ENCODE results near the gene PTGFRN.
"Not testable (repeated sequence)": the region's sequence is repeated elsewhere in the genome, so short reads cannot be mapped to it uniquely, and the experiment has no call there.

The PTGFRN gene

DNA sequence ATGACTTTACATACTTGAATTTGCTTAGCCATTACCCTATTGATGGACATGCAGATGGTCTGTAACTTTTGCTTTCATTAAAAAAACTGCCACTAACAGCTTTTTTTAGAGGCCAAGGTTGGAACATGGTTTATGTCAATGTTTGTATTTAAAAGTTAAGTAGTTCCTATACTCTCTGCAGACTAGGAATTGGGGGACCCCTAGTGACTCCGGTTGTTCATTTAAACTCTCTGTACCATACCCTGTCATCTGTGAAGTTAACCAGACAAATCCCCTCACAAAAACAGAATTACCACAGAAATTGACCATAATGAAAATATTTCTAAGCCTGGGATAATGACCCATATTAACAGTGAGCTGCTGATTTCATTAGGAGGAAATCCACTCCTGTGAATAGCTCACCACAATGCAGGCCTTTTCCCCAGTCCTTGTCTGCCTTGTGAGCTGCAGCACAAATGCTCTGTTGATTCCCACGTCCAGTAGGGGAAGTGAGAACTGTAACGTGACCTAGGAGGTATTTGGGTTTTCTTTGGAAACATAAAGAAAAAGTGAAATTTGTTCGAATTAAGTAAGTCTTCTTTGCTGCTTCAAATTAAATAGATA lies 61.6 kb downstream of the PTGFRN start:
- Mint-ChIP-seq H3K27ac (no peak overlapping the region), H3K36me3 (peaks cover 2% of the 10 kb centered on the region), H3K27me3 (peaks cover 17% of the 10 kb centered on the region), H3K4me1 (no peaks in the 10 kb centered on the region), H3K4me3 (no peak overlapping the region), H3K9me3 (peaks cover 2% of the 10 kb centered on the region)
- DNase-seq (ENCODE audit: low spot score in 2 of 2): no peak
- ATAC-seq (ENCODE audit: low read depth): no peak

DNA sequence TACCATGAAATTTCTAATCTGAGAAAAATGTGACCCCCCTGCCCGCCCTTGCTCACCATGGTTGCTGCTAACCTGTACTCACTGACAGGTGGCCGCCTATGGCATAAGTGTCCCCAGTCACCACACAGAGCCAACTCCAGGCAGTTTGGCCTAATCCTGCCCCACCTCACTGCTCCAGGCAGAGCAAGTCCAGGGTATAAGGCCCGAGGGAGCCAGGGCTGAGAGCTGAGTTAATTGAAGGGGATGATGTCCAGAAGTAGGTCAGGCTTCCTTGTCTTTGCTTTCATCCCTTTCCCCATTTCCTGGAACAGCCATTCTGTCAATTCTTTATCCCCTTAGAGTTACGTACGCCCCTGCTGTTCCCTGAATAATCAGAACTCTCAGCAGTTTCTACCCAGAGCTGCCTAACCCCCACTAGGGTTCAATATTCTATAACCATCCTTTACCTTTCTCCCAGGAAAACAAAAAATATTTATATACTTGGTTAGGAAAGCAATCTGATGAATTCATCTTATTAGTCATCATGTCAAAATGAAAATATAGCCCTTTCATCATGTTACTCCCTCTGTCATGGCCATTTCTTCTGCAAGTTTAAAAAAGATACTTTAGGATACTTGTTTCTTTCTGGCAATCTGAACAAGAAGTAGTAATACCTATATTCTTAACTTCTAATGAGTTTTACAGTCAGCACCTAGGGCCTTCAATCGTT lies 62.4 kb downstream of the PTGFRN start:
- ATAC-seq (ENCODE audit: low read depth) (no peak), DNase-seq (ENCODE audit: low spot score in 2 of 2) (no peak)
- Mint-ChIP-seq H3K9me3 (peaks cover 2% of the 10 kb centered on the region), H3K4me3 (no peak overlapping the region), H3K27ac (no peak overlapping the region), H3K4me1 (no peaks in the 10 kb centered on the region), H3K27me3 (peaks cover 18% of the 10 kb centered on the region), H3K36me3 (peaks cover 2% of the 10 kb centered on the region)

DNA sequence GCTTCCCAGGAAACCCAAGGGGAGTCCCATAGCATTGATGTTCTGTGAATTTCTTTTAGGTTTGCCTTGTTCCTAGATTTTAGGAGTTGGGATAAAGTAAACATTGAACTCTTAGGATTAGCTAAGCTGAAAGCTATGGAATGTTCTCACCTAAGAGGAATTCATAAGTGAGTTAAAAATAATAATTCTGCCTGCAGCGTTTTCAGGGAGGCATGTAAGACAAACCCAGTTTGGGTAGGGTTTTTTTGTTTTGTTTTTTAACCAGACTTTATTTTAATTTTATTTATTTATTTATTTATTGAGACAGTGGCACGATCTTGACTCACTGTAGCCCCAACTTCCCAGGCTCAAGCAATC lies 62.9 kb downstream of the PTGFRN start:
- ATAC-seq (ENCODE audit: low read depth) (no peak), DNase-seq (ENCODE audit: low spot score in 2 of 2) (no peak)
- H3K4me3 Mint-ChIP-seq: no peak overlapping the region
- no peak overlapping the region for H3K27ac Mint-ChIP-seq
- peaks cover 2% of the 10 kb centered on the region for H3K36me3 Mint-ChIP-seq
- H3K4me1 Mint-ChIP-seq: no peaks in the 10 kb centered on the region
- peaks cover 2% of the 10 kb centered on the region for H3K9me3 Mint-ChIP-seq
- peaks cover 21% of the 10 kb centered on the region for H3K27me3 Mint-ChIP-seq

DNA sequence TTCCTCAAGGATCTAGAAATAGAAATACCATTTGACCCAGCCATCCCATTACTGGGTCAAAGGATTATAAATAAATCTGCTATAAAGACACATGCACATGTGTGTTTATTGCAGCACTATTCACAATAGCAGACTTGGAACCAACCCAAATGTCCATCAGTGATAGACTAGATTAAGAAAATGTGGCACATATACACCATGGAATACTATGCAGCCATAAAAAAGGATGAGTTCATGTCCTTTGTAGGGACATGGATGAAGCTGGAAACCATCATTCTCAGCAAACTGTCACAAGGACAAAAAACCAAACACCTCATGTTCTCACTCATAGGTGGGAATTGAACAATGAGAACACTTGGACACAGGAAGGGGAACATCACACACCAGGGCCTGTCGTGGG lies 70.6 kb downstream of the PTGFRN start:
- not testable (repeated sequence) for DNase-seq (ENCODE audit: low spot score in 2 of 2); H3K36me3 Mint-ChIP-seq; ATAC-seq (ENCODE audit: low read depth); H3K9me3 Mint-ChIP-seq; H3K4me1 Mint-ChIP-seq; H3K4me3 Mint-ChIP-seq; H3K27ac Mint-ChIP-seq
- H3K27me3 Mint-ChIP-seq: peaks cover 12% of the 10 kb centered on the region

DNA sequence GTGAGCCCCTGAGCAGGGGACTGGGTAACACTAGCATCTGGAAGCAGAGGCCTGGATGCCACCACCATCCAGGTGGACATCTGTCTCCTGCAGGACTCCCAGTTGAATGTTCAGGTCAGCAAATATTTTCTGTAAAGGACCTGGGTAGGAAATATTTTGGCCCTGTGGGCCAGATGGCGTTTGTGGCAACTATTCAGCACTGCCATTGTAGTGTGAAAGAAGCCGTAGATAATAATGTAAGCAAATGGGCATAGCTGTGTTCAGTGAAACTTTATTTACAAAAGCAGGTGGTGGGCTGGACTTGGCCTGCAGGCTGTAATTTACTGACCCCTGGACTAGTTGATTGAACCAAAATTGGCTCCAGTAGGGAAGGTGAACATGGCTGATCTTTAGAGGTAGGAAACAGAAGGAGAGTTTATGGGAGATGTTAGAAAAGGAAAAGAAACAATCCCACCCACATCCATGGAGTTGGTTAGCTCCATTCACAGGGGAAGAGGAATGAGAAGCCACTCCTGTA lies 71.9 kb downstream of the PTGFRN start:
- DNase-seq (ENCODE audit: low spot score in 2 of 2) (no peak), ATAC-seq (ENCODE audit: low read depth) (no peak)
- H3K9me3 Mint-ChIP-seq: no peaks in the 10 kb centered on the region
- H3K27ac Mint-ChIP-seq: no peak overlapping the region
- no peaks in the 10 kb centered on the region for H3K36me3 Mint-ChIP-seq
- peaks cover 10% of the 10 kb centered on the region for H3K27me3 Mint-ChIP-seq
- no peak overlapping the region for H3K4me3 Mint-ChIP-seq
- no peaks in the 10 kb centered on the region for H3K4me1 Mint-ChIP-seq

DNA sequence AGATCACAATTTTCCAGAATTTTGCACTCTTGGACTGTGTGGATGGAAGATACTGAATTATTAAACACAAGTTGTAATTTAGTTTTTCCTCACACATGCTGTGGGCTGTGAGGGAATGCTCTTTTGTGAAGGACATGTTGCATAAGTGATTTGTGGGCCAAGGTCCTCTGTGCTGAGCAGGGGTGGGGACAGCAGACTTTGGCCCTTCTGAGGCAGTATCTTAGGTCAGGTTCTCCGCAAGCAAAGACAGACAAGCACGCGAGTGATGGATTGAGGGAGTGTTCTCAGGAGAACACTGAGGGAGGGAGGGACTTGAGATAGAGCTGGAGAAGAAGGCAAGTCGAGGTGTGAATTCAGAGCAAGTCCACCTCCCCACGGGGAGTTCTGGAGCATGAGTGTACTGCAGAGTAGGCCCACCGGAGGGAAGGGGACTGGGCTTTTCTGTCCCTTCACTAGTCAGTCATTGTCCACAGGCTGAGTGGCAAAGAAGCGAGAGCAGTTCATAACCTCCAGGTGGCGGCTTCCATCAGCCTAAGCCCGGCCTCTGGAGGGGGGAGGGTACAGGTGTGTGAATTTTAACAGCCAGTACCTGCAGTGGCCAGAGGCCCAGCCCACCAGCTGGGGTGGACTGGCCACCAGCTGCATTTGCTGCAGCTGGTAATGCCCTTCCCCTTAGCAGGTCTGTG lies 72.7 kb downstream of the PTGFRN start:
- no peak overlapping the region for H3K27ac Mint-ChIP-seq
- H3K27me3 Mint-ChIP-seq: peaks cover 6% of the 10 kb centered on the region
- no peak overlapping the region for H3K4me3 Mint-ChIP-seq
- no peaks in the 10 kb centered on the region for H3K36me3 Mint-ChIP-seq
- ATAC-seq (ENCODE audit: low read depth) (no peak), DNase-seq (ENCODE audit: low spot score in 2 of 2) (no peak)
- H3K9me3 Mint-ChIP-seq: no peaks in the 10 kb centered on the region
- no peaks in the 10 kb centered on the region for H3K4me1 Mint-ChIP-seq

DNA sequence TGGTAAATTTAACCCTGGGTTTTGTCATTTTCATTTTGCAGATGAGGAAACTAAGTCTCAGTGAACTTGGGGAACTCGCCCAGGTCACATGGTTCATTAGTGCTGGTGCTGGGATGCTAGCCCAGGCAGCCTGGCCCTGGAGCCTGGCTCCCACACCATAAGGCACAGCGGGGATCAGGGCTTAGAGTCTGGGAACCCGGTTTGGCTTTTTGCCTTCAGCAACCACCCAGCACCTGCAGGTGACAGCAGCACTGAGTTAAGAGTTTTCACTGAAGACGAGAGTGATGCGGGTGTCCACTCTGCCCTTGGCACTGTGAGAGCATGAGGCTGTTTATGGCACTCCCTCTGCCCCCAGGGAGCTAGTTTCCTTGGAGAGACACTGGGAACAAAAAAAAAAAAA lies 73.4 kb downstream of the PTGFRN start:
- ATAC-seq (ENCODE audit: low read depth) (no peak), DNase-seq (ENCODE audit: low spot score in 2 of 2) (no peak)
- H3K27me3 Mint-ChIP-seq: peaks cover 7% of the 10 kb centered on the region
- H3K9me3 Mint-ChIP-seq: no peaks in the 10 kb centered on the region
- no peaks in the 10 kb centered on the region for H3K36me3 Mint-ChIP-seq
- H3K4me3 Mint-ChIP-seq: no peak overlapping the region
- H3K27ac Mint-ChIP-seq: no peak overlapping the region
- no peaks in the 10 kb centered on the region for H3K4me1 Mint-ChIP-seq

DNA sequence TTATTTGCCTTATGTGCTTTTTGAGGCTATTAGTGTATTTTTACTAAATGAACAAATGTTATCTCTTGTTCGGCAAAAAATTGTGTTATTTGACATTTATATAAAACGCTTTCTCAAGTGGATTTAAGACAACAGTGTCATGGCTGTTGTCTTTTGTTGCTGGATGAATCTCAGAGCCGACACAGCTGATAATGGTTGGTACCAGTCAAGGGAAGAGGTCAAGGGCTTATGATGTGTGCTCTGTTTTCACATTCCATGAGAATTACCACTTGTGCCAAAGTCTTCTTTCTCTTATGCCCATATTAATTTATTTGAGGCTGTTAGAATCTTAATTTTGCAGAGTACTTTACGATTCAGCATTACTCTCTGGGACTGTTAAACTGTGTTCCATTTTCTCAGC lies 74.0 kb downstream of the PTGFRN start:
- Mint-ChIP-seq H3K4me1 (no peaks in the 10 kb centered on the region), H3K27me3 (peaks cover 7% of the 10 kb centered on the region), H3K9me3 (no peaks in the 10 kb centered on the region), H3K36me3 (no peaks in the 10 kb centered on the region), H3K4me3 (no peak overlapping the region), H3K27ac (no peak overlapping the region)
- ATAC-seq (ENCODE audit: low read depth) (no peak), DNase-seq (ENCODE audit: low spot score in 2 of 2) (no peak)

DNA sequence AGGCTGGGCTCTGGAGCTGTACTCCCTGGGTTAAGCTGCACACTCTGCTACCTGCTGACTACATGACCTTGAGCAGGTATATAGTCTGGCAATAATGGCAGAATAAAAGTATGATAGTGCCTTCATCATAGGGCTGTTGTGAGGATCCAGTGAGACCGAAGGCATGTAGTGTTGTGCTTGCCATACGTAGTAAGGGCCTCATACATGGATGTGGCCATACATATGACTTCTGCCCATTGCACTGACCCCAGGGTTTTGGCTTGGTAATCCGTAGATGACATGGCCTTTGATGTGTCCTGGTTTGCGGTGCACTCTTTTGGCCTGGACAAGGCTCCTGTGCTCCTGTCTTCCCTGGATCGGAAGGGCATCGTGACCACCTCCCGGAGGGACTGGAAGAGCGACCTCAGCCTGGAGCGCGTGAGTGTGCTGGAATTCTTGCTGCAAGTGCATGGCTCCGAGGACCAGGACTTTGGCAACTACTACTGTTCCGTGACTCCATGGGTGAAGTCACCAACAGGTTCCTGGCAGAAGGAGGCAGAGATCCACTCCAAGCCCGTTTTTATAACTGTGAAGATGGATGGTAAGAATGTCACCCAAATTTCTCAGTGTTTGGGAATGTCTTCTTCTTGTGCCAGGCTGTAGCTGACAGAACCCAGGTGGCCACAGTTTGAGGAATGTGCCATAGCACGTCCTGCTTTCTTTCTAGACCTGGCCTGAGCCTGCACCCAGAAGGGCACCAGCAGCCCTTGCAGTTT lies 74.9 kb downstream of the PTGFRN start:
- peaks cover 7% of the 10 kb centered on the region for H3K27me3 Mint-ChIP-seq
- H3K27ac Mint-ChIP-seq: no peak overlapping the region
- no peaks in the 10 kb centered on the region for H3K9me3 Mint-ChIP-seq
- no peak for DNase-seq (ENCODE audit: low spot score in 2 of 2)
- H3K4me3 Mint-ChIP-seq: no peak overlapping the region
- no peaks in the 10 kb centered on the region for H3K4me1 Mint-ChIP-seq
- no peak for ATAC-seq (ENCODE audit: low read depth)
- no peaks in the 10 kb centered on the region for H3K36me3 Mint-ChIP-seq

DNA sequence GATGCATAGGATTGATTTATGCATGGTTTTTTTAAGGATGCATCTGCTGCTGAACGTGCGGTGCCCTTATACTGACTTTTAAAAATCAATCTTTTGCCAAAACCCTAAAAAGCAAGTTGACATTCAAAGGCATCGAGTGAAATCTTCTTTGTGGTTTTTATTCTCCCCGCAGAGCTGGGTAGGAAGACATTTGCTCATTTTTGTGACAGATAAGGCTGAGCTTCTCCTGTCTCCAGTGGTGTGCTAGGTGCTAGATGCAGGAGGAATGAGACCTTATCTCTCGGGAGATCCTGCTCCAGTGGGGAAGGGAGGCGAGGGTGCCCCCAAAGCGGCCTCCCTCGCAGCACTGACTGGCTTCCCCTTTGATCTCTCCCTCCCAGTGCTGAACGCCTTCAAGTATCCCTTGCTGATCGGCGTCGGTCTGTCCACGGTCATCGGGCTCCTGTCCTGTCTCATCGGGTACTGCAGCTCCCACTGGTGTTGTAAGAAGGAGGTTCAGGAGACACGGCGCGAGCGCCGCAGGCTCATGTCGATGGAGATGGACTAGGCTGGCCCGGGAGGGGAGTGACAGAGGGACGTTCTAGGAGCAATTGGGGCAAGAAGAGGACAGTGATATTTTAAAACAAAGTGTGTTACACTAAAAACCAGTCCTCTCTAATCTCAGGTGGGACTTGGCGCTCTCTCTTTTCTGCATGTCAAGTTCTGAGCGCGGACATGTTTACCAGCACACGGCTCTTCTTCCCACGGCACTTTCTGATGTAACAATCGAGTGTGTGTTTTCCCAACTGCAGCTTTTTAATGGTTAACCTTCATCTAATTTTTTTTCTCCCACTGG lies 76.9 kb downstream of the PTGFRN start:
- Mint-ChIP-seq H3K27ac (no peak overlapping the region), H3K4me3 (no peak overlapping the region), H3K4me1 (no peaks in the 10 kb centered on the region), H3K36me3 (no peaks in the 10 kb centered on the region), H3K27me3 (peaks cover 10% of the 10 kb centered on the region), H3K9me3 (no peaks in the 10 kb centered on the region)
- no peak for DNase-seq (ENCODE audit: low spot score in 2 of 2)
- ATAC-seq (ENCODE audit: low read depth): no peak

DNA sequence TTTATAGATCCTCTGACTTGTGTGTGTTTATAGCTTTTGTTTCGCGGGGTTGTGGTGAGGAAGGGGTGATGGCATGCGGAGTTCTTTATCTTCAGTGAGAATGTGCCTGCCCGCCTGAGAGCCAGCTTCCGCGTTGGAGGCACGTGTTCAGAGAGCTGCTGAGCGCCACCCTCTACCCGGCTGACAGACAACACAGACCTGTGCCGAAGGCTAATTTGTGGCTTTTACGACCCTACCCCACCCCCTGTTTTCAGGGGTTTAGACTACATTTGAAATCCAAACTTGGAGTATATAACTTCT lies 77.5 kb downstream of the PTGFRN start:
- Mint-ChIP-seq H3K36me3 (no peaks in the 10 kb centered on the region), H3K27me3 (peaks cover 10% of the 10 kb centered on the region), H3K4me3 (no peak overlapping the region), H3K4me1 (no peaks in the 10 kb centered on the region), H3K9me3 (no peaks in the 10 kb centered on the region), H3K27ac (no peak overlapping the region)
- DNase-seq (ENCODE audit: low spot score in 2 of 2): no peak
- peak; percentile 29 for ATAC-seq (ENCODE audit: low read depth)

DNA sequence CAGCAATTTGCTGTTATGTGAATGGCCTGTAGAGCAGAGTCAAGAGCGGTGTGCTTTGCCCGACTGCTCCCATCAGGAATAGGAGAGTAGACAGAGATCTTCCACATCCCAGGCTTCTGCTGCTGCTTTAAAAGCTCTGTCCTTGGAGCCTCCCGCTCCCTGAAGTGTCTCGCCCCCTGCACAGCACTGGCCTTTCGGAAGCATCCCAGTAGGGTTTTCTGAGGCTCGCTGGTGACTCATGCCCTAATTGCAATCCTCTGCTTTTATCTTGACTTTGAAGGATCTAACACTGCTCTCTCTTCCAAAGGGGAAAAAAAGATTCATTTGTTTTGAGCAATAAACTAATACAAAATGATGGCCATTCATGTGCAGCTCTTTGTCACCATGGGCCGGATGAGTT lies 78.5 kb downstream of the PTGFRN start:
- no peak for DNase-seq (ENCODE audit: low spot score in 2 of 2)
- H3K27ac Mint-ChIP-seq: no peak overlapping the region
- H3K36me3 Mint-ChIP-seq: no peaks in the 10 kb centered on the region
- no peak overlapping the region for H3K4me3 Mint-ChIP-seq
- peaks cover 7% of the 10 kb centered on the region for H3K27me3 Mint-ChIP-seq
- ATAC-seq (ENCODE audit: low read depth): no peak
- H3K4me1 Mint-ChIP-seq: no peaks in the 10 kb centered on the region
- peaks cover 3% of the 10 kb centered on the region for H3K9me3 Mint-ChIP-seq

DNA sequence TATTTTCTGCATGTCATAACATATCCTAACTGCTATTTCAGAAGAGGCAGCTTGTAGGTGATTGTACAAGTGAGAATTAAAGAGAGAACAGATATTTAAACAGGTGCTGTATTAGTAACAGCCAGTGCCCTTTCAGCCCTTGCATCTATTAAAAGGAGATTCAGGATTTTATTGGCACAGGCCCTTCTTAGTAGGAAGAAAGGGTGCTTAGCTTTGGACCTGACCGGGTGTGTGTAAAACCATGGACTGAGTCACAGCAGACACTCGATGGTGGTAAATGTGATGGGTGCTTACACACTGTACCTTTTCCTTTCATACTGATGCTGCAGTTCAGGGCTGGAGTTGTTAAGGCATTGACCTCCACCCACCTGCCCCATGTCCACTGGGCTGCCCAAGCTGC lies 79.2 kb downstream of the PTGFRN start:
- ATAC-seq (ENCODE audit: low read depth) (no peak), DNase-seq (ENCODE audit: low spot score in 2 of 2) (no peak)
- Mint-ChIP-seq H3K4me1 (no peaks in the 10 kb centered on the region), H3K27me3 (peaks cover 7% of the 10 kb centered on the region), H3K27ac (no peak overlapping the region), H3K4me3 (no peak overlapping the region), H3K36me3 (no peaks in the 10 kb centered on the region), H3K9me3 (peaks cover 3% of the 10 kb centered on the region)
